ENCODE results near the gene ATG5. TPM values are rescaled to one million over a fixed set of nuclear protein-coding genes. Genes with fewer than 3 reads are reported as not detected.

Gene ATG5
- total RNA-seq, 1 donor from 2014 or later = 39.3 TPM

- Histone ChIP-seq H3K9ac (ENCODE audit: low read length) (no peak overlapping the region), H3K79me2 (ENCODE audit: insufficient read depth, low read length) (peaks cover 25% of the 10 kb centered on the region), H4K20me1 (ENCODE audit: insufficient read depth, low read length) (no peaks in the 10 kb centered on the region), H3K36me3 (ENCODE audit: insufficient read depth, low read length) (no peaks in the 10 kb centered on the region), H3K9me3 (ENCODE audit: insufficient read depth, low read depth, low read length) (no peaks in the 10 kb centered on the region), H3K4me1 (ENCODE audit: insufficient read depth, low read length) (peaks cover 44% of the 10 kb centered on the region), H3K27me3 (ENCODE audit: insufficient read depth, low read length) (no peaks in the 10 kb centered on the region), H2AFZ (ENCODE audit: low read depth, low read length) (no peak overlapping the region), H3K4me2 (ENCODE audit: low read length) (no peak overlapping the region), H3K27ac (ENCODE audit: low read depth, low read length) (peak overlapping the region; percentile 61), H3K4me3 (ENCODE audit: insufficient read depth, low read depth, low read length) (no peak overlapping the region)
- FAIRE-seq (no peak), DNase-seq (ENCODE audit: low read depth) (peak; percentile 45)
- H3K4me3 Mint-ChIP-seq (ENCODE audit: unreplicated experiment) = no peak overlapping the region
- no peak overlapping the region for H3K27ac Mint-ChIP-seq (ENCODE audit: unreplicated experiment)
- TF ChIP-seq, protein P1, sequence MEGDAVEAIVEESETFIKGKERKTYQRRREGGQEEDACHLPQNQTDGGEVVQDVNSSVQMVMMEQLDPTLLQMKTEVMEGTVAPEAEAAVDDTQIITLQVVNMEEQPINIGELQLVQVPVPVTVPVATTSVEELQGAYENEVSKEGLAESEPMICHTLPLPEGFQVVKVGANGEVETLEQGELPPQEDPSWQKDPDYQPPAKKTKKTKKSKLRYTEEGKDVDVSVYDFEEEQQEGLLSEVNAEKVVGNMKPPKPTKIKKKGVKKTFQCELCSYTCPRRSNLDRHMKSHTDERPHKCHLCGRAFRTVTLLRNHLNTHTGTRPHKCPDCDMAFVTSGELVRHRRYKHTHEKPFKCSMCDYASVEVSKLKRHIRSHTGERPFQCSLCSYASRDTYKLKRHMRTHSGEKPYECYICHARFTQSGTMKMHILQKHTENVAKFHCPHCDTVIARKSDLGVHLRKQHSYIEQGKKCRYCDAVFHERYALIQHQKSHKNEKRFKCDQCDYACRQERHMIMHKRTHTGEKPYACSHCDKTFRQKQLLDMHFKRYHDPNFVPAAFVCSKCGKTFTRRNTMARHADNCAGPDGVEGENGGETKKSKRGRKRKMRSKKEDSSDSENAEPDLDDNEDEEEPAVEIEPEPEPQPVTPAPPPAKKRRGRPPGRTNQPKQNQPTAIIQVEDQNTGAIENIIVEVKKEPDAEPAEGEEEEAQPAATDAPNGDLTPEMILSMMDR (IDR thresholded peaks at IDR 0.05; ENCODE audit: insufficient read depth, low read depth, low read length) = no peak
- TF ChIP-seq EZH2 (IDR thresholded peaks at IDR 0.05; ENCODE audit: insufficient read depth, low read length) = no peak
- H3K9me3 Mint-ChIP-seq (ENCODE audit: unreplicated experiment) = no peaks in the 10 kb centered on the region
- peaks cover 35% of the 10 kb centered on the region for H3K4me1 Mint-ChIP-seq (ENCODE audit: low read depth, unreplicated experiment)
- H3K27me3 Mint-ChIP-seq (ENCODE audit: low read depth, unreplicated experiment) = no peaks in the 10 kb centered on the region
- no peaks in the 10 kb centered on the region for H3K36me3 Mint-ChIP-seq (ENCODE audit: low read depth, unreplicated experiment)
These were observed 70.9 kb downstream of the ATG5 start for GRCh38 chr6:106254636-106255035.

DNA sequence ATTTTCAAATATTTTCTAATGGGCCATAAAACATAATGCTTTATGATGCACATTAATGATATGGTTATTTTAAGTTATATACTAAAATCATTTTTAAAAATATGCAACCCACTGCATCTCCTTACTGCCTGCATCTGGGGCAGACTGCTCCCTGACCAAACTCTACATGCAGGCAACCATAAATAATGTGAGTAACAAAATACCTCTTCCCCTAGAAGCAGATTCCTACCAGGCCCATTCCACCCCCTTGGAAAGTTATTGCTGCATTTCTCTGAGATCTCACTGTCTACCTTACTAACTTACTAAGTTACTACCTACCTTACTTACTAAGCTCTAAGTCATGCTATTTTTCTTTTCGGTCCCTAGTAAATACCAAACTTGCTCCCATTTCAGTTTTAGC lies 71.8 kb downstream of the ATG5 start:
- H3K9me3 ChIP-seq (ENCODE audit: insufficient read depth, low read depth, low read length) = no peaks in the 10 kb centered on the region
- peak overlapping the region; percentile 16 for H3K27ac Mint-ChIP-seq (ENCODE audit: unreplicated experiment)
- H2AFZ ChIP-seq (ENCODE audit: low read depth, low read length) = no peak overlapping the region
- H3K4me3 Mint-ChIP-seq (ENCODE audit: unreplicated experiment) = no peak overlapping the region
- H3K9me3 Mint-ChIP-seq (ENCODE audit: unreplicated experiment) = no peaks in the 10 kb centered on the region
- H3K4me1 ChIP-seq (ENCODE audit: insufficient read depth, low read length) = peaks cover 44% of the 10 kb centered on the region
- peak overlapping the region; percentile 61 for H3K27ac ChIP-seq (ENCODE audit: low read depth, low read length)
- no peak for FAIRE-seq
- peaks cover 35% of the 10 kb centered on the region for H3K4me1 Mint-ChIP-seq (ENCODE audit: low read depth, unreplicated experiment)
- no peaks in the 10 kb centered on the region for H3K36me3 ChIP-seq (ENCODE audit: insufficient read depth, low read length)
- DNase-seq (ENCODE audit: low read depth) = peak; percentile 65
- H3K27me3 ChIP-seq (ENCODE audit: insufficient read depth, low read length) = no peaks in the 10 kb centered on the region
- H3K4me2 ChIP-seq (ENCODE audit: low read length) = peak overlapping the region; percentile 73
- H4K20me1 ChIP-seq (ENCODE audit: insufficient read depth, low read length) = no peaks in the 10 kb centered on the region
- no peaks in the 10 kb centered on the region for H3K27me3 Mint-ChIP-seq (ENCODE audit: low read depth, unreplicated experiment)
- peak overlapping the region; percentile 5 for H3K9ac ChIP-seq (ENCODE audit: low read length)
- H3K36me3 Mint-ChIP-seq (ENCODE audit: low read depth, unreplicated experiment) = no peaks in the 10 kb centered on the region
- TF ChIP-seq EZH2 (IDR thresholded peaks at IDR 0.05; ENCODE audit: insufficient read depth, low read length) = no peak
- TF ChIP-seq, protein P1 (IDR thresholded peaks at IDR 0.05; ENCODE audit: insufficient read depth, low read depth, low read length) = no peak
- H3K4me3 ChIP-seq (ENCODE audit: insufficient read depth, low read depth, low read length) = peak overlapping the region; percentile 21
- H3K79me2 ChIP-seq (ENCODE audit: insufficient read depth, low read length) = peaks cover 25% of the 10 kb centered on the region

DNA sequence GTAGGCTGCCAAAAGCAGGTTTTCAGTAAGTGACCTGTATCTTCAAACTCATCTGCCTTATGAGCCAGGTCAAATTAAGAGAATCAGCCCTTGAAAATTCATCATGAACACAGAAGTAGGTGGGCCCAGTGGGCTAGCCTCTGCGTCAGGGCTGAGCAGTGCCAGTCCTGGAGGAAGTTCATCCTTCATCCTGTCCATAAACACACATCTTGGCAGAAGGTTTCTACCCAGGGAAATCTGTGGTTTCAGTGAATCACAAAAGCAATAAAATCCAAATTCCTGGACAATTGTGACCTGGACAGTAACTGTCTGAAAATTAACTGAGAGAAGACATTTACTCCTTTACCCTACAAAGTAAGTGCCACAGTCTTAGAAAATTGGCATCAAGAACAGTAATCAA lies 72.4 kb downstream of the ATG5 start:
- peak overlapping the region; percentile 21 for H3K4me3 ChIP-seq (ENCODE audit: insufficient read depth, low read depth, low read length)
- H3K4me3 Mint-ChIP-seq (ENCODE audit: unreplicated experiment) = no peak overlapping the region

More for the DNA sequence above, 72.4 kb downstream of the ATG5 start:
- Histone ChIP-seq H3K9ac (ENCODE audit: low read length) (peak overlapping the region; percentile 5), H3K79me2 (ENCODE audit: insufficient read depth, low read length) (peaks cover 26% of the 10 kb centered on the region), H4K20me1 (ENCODE audit: insufficient read depth, low read length) (no peaks in the 10 kb centered on the region), H3K4me1 (ENCODE audit: insufficient read depth, low read length) (peaks cover 44% of the 10 kb centered on the region), H3K9me3 (ENCODE audit: insufficient read depth, low read depth, low read length) (no peaks in the 10 kb centered on the region), H2AFZ (ENCODE audit: low read depth, low read length) (no peak overlapping the region), H3K27ac (ENCODE audit: low read depth, low read length) (peak overlapping the region; percentile 67), H3K4me2 (ENCODE audit: low read length) (peak overlapping the region; percentile 73), H3K36me3 (ENCODE audit: insufficient read depth, low read length) (no peaks in the 10 kb centered on the region), H3K27me3 (ENCODE audit: insufficient read depth, low read length) (no peaks in the 10 kb centered on the region)
- Mint-ChIP-seq H3K27me3 (ENCODE audit: low read depth, unreplicated experiment) (no peaks in the 10 kb centered on the region), H3K4me1 (ENCODE audit: low read depth, unreplicated experiment) (peaks cover 35% of the 10 kb centered on the region), H3K9me3 (ENCODE audit: unreplicated experiment) (no peaks in the 10 kb centered on the region), H3K36me3 (ENCODE audit: low read depth, unreplicated experiment) (no peaks in the 10 kb centered on the region), H3K27ac (ENCODE audit: unreplicated experiment) (no peak overlapping the region)
- FAIRE-seq (peak; percentile 94), DNase-seq (ENCODE audit: low read depth) (peak; percentile 94)
- TF ChIP-seq EZH2 (IDR thresholded peaks at IDR 0.05; ENCODE audit: insufficient read depth, low read length) = no peak
- TF ChIP-seq, protein P1 (IDR thresholded peaks at IDR 0.05; ENCODE audit: insufficient read depth, low read depth, low read length) = no peak
